KMS-11 (cell line): ENCODE measurements around the gene WDR46.
"Not testable (repeated sequence)": the region's sequence is repeated elsewhere in the genome, so short reads cannot be mapped to it uniquely, and the experiment has no call there.

Experiments
- H2AFZ ChIP-seq: fragments of 200-600 bp; sonication (generic); 2 replicates; pipeline ENCODE4 v1.6.1; 2016; ENCODE audit warnings: antibody characterized with exemption, mixed run types, low read depth
- H3K27ac ChIP-seq: fragments of 200-600 bp; sonication (generic); 2 replicates; pipeline ENCODE4 v1.6.1; 2016; ENCODE audit warnings: mild to moderate bottlenecking, mixed run types
- H3K27me3 ChIP-seq: fragments of 200-600 bp; sonication (generic); 2 replicates; pipeline ENCODE4 v1.6.1; 2017; ENCODE audit warnings: mild to moderate bottlenecking, low read depth, mixed run types, moderate library complexity; ENCODE audit not compliant: insufficient read depth
- H3K36me3 ChIP-seq: fragments of 200-600 bp; sonication (generic); 2 replicates; pipeline ENCODE4 v1.6.1; 2017; ENCODE audit warnings: mild to moderate bottlenecking, mixed run types; ENCODE audit not compliant: insufficient read depth
- H3K4me1 ChIP-seq: fragments of 200-600 bp; sonication (generic); 2 replicates; pipeline ENCODE4 v1.6.1; 2016; ENCODE audit warnings: mild to moderate bottlenecking, low read depth, mixed run types; ENCODE audit not compliant: poor library complexity, severe bottlenecking
- H3K4me2 ChIP-seq: fragments of 200-600 bp; sonication (generic); 2 replicates; pipeline ENCODE4 v1.7.0; 2016; ENCODE audit warnings: mild to moderate bottlenecking, mixed run types
- H3K4me3 ChIP-seq: fragments of 200-600 bp; sonication (generic); IDR thresholded peaks from 2 replicates; pipeline ENCODE4 v1.6.1; 2017; ENCODE audit warnings: low read depth, low read length, mixed read lengths; ENCODE audit not compliant: insufficient read depth
- H3K79me2 ChIP-seq: fragments of 200-600 bp; sonication (generic); 2 replicates; pipeline ENCODE4 v1.6.1; 2016; ENCODE audit warnings: low read depth, mixed run types; ENCODE audit not compliant: insufficient read depth
- H3K9ac ChIP-seq: fragments of 200-600 bp; sonication (generic); 2 replicates; pipeline ENCODE4 v1.6.1; 2016; ENCODE audit warnings: mild to moderate bottlenecking, mixed run types
- H4K20me1 ChIP-seq: fragments of 200-600 bp; sonication (generic); 2 replicates; pipeline ENCODE4 v1.6.1; 2016; ENCODE audit warnings: mild to moderate bottlenecking, mixed run types; ENCODE audit not compliant: insufficient read depth
- TF ChIP-seq, protein P1 (sequence below): fragments of 200-600 bp; sonication (generic); conservative IDR thresholded peaks from 2 replicates; pipeline ENCODE4 v1.6.1; 2017; ENCODE audit warnings: low read depth, mild to moderate bottlenecking, antibody characterized with exemption, low read length, moderate library complexity, mixed read lengths

WDR46 gene

DNA sequence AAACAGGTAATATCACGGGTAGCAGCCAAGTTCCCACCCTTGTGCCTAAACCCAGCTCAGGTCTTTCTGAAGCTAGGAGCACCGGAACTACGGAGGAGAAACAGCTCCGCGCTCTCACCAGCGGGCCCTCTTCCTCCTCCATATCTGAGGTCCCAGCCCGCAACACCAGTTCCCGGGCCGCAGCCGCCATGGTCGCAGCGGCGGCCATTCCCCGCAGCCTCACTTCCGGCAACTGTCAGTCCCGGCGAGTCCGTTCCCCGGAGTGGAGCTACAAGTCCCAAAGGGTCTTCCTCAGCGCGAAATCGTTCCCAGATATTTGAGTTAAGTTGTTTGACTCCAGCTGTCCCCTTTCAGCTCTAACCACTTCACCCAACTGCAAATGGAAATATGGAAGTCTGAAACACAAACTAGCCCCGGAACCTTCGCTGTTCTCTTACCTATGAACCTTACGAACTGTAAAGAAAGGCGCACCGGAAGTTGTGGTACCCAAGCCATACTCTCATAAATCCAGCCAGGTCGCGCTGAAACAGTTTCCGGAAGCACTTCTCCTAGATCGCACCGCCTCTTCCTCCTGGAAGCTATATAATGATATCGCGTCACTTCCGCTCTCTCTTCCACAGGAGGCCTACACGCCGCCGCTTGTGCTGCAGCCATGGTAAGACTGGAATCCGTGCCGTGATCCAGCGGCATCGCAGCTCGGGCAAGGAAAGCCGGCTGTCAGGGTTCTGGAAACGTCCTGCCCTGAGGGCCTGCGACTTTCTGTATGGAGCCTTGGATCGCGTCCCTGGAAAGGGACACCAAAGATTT, 17.4 kb downstream of the WDR46 start, which contains the start of the genes RPS18 and VPS52:
TSS of gene RPS18 (plus strand) at position 608 of the 807 bp plus-strand sequence. CDS start at position 653, 45 bp downstream.
TSS of gene VPS52 (minus strand) at position 409 of the 807 bp plus-strand sequence. CDS start at position 208, 201 bp downstream.
- Histone ChIP-seq H3K9ac (peak within 1 kb of the TSS; percentile 91), H3K36me3 (peaks cover 29% of the 10 kb centered on the region; the same call in 1 of the 2 replicates), H2AFZ (peak within 1 kb of the TSS; percentile 89), H3K4me2 (peak within 1 kb of the TSS; percentile 66), H4K20me1 (peaks cover 16% of the 10 kb centered on the region; the same call in 1 of the 2 replicates), H3K4me3 (peak within 1 kb of the TSS; percentile 11), H3K27me3 (no peaks in the 10 kb centered on the region), H3K4me1 (peaks cover 27% of the 10 kb centered on the region), H3K79me2 (peaks cover 42% of the 10 kb centered on the region), H3K27ac (peak within 1 kb of the TSS; percentile 85)
- TF ChIP-seq, protein P1, sequence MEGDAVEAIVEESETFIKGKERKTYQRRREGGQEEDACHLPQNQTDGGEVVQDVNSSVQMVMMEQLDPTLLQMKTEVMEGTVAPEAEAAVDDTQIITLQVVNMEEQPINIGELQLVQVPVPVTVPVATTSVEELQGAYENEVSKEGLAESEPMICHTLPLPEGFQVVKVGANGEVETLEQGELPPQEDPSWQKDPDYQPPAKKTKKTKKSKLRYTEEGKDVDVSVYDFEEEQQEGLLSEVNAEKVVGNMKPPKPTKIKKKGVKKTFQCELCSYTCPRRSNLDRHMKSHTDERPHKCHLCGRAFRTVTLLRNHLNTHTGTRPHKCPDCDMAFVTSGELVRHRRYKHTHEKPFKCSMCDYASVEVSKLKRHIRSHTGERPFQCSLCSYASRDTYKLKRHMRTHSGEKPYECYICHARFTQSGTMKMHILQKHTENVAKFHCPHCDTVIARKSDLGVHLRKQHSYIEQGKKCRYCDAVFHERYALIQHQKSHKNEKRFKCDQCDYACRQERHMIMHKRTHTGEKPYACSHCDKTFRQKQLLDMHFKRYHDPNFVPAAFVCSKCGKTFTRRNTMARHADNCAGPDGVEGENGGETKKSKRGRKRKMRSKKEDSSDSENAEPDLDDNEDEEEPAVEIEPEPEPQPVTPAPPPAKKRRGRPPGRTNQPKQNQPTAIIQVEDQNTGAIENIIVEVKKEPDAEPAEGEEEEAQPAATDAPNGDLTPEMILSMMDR: no peak

DNA sequence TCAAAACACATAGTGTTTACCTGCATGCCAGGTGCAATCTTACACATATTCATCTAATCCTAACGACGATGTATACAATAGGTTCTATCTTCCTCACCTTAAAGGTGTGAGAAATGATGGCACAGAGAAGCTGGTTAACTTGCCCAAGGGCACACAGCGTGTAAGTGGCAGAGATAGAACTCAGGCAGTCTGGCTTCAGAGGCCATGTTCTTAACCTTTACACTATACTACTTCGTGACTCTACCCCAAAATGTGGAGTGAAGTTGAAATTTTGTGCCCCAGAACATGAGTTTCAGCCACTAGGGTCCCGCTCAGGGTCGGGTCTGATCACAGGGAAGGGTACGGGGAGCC, 17.9 kb downstream of the WDR46 start:
- Histone ChIP-seq H3K27ac (peak overlapping the region; percentile 85), H3K79me2 (peaks cover 42% of the 10 kb centered on the region), H3K4me1 (peaks cover 27% of the 10 kb centered on the region), H3K36me3 (peaks cover 31% of the 10 kb centered on the region; the same call in 1 of the 2 replicates), H3K27me3 (no peaks in the 10 kb centered on the region), H3K9ac (peak overlapping the region; percentile 91), H2AFZ (peak overlapping the region; percentile 89), H4K20me1 (peaks cover 16% of the 10 kb centered on the region; the same call in 1 of the 2 replicates), H3K4me2 (peak overlapping the region; percentile 52; the same call in 1 of the 2 replicates), H3K4me3 (peak overlapping the region; percentile 11)
- TF ChIP-seq, protein P1: no peak

DNA sequence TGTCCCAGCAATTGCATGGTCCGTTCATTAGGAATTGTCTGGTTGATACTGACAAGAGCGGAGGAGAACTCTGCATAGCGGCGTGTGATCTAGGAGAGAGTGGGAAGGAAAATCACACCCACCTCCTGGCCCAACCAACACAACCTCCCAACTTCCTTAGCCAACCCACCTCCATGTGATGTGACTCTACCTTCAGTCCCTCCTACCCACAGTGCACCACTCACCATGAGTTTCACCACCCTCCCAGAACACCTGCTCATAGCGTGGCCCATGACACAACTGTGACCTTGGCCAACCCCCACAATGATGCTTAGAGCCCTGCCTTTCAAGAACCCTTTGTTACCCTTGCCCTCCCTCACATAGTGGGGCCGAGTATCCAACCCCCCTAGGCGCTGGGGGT, 25.0 kb downstream of the WDR46 start:
- H3K27me3 ChIP-seq: no peaks in the 10 kb centered on the region
- no peak overlapping the region for H3K9ac ChIP-seq
- no peak overlapping the region for H3K4me3 ChIP-seq
- TF ChIP-seq, protein P1: no peak
- H3K27ac ChIP-seq: no peak overlapping the region
- no peaks in the 10 kb centered on the region for H3K79me2 ChIP-seq
- no peak overlapping the region for H3K4me2 ChIP-seq
- no peaks in the 10 kb centered on the region for H4K20me1 ChIP-seq
- no peaks in the 10 kb centered on the region for H3K4me1 ChIP-seq
- peaks cover 2% of the 10 kb centered on the region for H3K36me3 ChIP-seq
- no peak overlapping the region for H2AFZ ChIP-seq

DNA sequence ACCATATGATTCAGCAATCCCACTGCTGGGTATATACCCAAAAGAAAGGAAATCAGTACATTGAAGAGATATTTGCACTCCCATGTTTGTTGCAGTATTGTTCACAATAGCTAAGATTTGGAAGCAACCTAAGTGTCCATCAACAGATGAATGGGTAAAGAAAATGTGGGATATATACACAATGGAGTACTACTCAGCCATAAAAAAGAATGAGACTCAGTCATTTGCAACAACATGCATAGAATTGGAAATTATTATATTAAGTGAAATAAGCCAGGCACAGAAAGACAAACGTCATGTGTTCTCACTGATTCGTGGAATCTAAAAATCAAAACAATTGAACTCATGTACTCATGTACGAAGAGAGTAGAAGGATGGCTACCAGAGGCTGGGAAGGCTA, 26.5 kb downstream of the WDR46 start:
- H4K20me1 ChIP-seq, H3K9ac ChIP-seq, H2AFZ ChIP-seq, H3K79me2 ChIP-seq, H3K4me3 ChIP-seq, H3K27me3 ChIP-seq, H3K36me3 ChIP-seq, H3K4me2 ChIP-seq, H3K27ac ChIP-seq, H3K4me1 ChIP-seq: not testable (repeated sequence)

DNA sequence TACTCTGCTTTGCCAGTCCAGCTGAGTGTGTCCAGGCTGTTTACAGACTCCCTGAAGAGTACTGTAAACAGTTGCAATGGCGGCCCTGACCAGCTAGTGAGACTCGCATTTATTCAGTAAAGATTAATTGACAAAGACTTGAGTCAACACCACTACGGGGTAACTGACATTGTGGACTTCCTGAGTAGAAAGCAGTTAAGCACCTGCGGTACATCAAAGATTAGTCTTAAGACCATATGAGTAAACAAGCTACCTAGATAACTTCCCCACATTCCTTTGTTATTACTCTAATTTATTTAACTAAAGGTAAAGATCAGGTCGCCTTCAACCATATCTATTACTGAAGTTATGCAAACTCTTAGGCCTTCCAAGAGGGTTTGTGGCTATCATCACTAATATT, 30.0 kb downstream of the WDR46 start:
- Histone ChIP-seq H3K27ac (no peak overlapping the region), H2AFZ (no peak overlapping the region)

More for the DNA sequence above, 30.0 kb downstream of the WDR46 start:
- Histone ChIP-seq H3K4me3 (no peak overlapping the region), H3K36me3 (no peaks in the 10 kb centered on the region; the same call in 1 of the 2 replicates), H4K20me1 (no peaks in the 10 kb centered on the region), H3K4me1 (no peaks in the 10 kb centered on the region), H3K4me2 (no peak overlapping the region), H3K27me3 (no peaks in the 10 kb centered on the region), H3K9ac (no peak overlapping the region), H3K79me2 (no peaks in the 10 kb centered on the region)
- TF ChIP-seq, protein P1: no peak
